HCT116 (cell line): Measurements from ENCODE around the gene GALNT6.

Experiments
- CTCF ChIP-seq, 3 experiments: fragments of 200-600 bp in 1 of 3; sonication (generic) in 1 of 3; IDR thresholded peaks in 2 of 3; conservative IDR thresholded peaks in 1 of 3; 2 replicates each; pipeline ENCODE4 v1.5.1; 2012 to 2017; ENCODE audit warnings: low read depth in 2 of 3, low read length in 2 of 3, antibody characterized with exemption in 1 of 3, borderline replicate concordance in 1 of 3, control low read depth in 1 of 3, mild to moderate bottlenecking in 1 of 3, mixed read lengths in 1 of 3, mixed run types in 1 of 3, moderate library complexity in 1 of 3; ENCODE audit not compliant: insufficient read depth in 1 of 3
- FOSL1 ChIP-seq: IDR thresholded peaks from 2 replicates; pipeline ENCODE4 v1.6.1; 2012; ENCODE audit warnings: low read depth
- JUND ChIP-seq: IDR thresholded peaks from 2 replicates; pipeline ENCODE4 v1.6.1; 2012
- POLR2A ChIP-seq: IDR thresholded peaks from 2 replicates; pipeline ENCODE4 v1.7.0; 2011; ENCODE audit warnings: borderline replicate concordance; ENCODE audit not compliant: insufficient read depth, insufficient read length; ENCODE audit errors: extremely low read depth

DNA sequence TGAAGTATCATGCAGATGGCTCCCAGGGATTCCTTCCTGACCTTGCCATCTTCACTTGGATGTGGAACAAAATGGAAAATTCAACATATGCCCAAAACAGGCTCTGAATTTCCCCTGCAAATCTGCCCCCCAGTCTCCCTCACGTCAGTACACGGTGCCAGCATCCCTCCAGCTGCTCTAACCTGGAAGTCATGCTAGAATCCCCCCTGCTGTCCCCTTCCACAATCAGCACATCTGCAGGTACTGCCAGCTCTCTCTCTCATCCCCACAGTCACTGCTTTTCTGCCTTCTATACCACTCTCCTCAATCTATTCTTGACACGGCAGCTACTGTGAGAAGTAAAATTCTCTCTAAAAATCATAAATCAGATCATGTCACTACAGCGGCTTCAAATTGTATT lies 21.6 kb downstream of the GALNT6 start:
- TF ChIP-seq JUND (no peak), POLR2A (no peak), FOSL1 (no peak), CTCF (IDR thresholded peaks at IDR 0.05 in 2 of 3, conservative IDR thresholded peaks at IDR 0.05 in 1 of 3; ENCODE audit: borderline replicate concordance in 1 of 3, insufficient read depth in 1 of 3, low read depth in 2 of 3, low read length in 2 of 3) (no peak)
